K562 (cell line): ENCODE results near the gene FADS6. TPM values are rescaled to one million over a fixed set of nuclear protein-coding genes. Genes with fewer than 3 reads are reported as not detected.

Experiments
- ATAC-seq: fragments of 200-7000 bp; cut with Tn5 transposase; 3 replicates; pipeline ENCODE4 v1.9.1; 2020; ENCODE audit warnings: moderate library complexity
- BruUV-seq: library from RNA; stranded (reverse); fragments of 400-500 nt; replicated peaks from 2 replicates; lab custom pipeline; 2021; lab: Mats Ljungman, UMichigan
- CTCF ChIA-PET: fragments of 300-600 bp; formaldehyde crosslinking; extraction: SDS; loops from one replicate; lab custom pipeline; 2021; ENCODE audit warnings: low intra/inter-chr PET ratio; lab: Yijun Ruan, JAX
- POLR2A ChIA-PET: fragments of 300-600, 350-650 bp; sonication (Branson Sonifier 250); formaldehyde crosslinking; extraction: SDS; loops from one replicate; lab custom pipeline; 2021; ENCODE audit warnings: antibody characterized with exemption, inconsistent platforms; lab: Yijun Ruan, JAX
- DNase-seq, 4 experiments: peaks; one replicate each; pipeline versions ENCODE4 v3.0.0 to v3.0.0-alpha.2; 2011 to 2018; ENCODE audit warnings: low spot score in 3 of 4, mixed read lengths in 3 of 4; ENCODE audit errors: extremely low read depth in 1 of 4
- FAIRE-seq: peaks from 2 replicates; lab custom pipeline; 2011; peaks lifted over from hg19 to GRCh38; lab: Jason Lieb, UNC
- H2AFZ ChIP-seq: 2 replicates; pipeline ENCODE4 v1.6.0; 2011; ENCODE audit warnings: low read depth, low read length, control low read depth, inconsistent platforms
- H3K27ac ChIP-seq: fragments of 200-600 bp; 3 replicates; pipeline ENCODE4 v1.8.0; 2011; ENCODE audit warnings: low read depth, mild to moderate bottlenecking, control low read depth, inconsistent platforms, low read length, moderate library complexity, mixed read lengths; ENCODE audit errors: extremely low read depth
- H3K27me3 ChIP-seq, 2 experiments: fragments of 300-600 bp in 1 of 2; 2 replicates in 1 of 2; 3 replicates in 1 of 2; pipeline versions ENCODE4 v1.6.0 to v1.8.0; 2011; ENCODE audit warnings: inconsistent platforms in 2 of 2, low read length in 2 of 2, mild to moderate bottlenecking in 1 of 2, mixed read lengths in 1 of 2, moderate library complexity in 1 of 2; ENCODE audit not compliant: control insufficient read depth in 2 of 2, insufficient read depth in 2 of 2
- H3K36me3 ChIP-seq: fragments of 300-600 bp; 3 replicates; pipeline ENCODE4 v1.8.0; 2011; ENCODE audit warnings: mild to moderate bottlenecking, low read length, inconsistent platforms; ENCODE audit not compliant: control insufficient read depth, insufficient read depth
- H3K4me1 ChIP-seq, 2 experiments: fragments of 200-600 bp in 1 of 2; replicated peaks in 1 of 2; 2 replicates in 1 of 2; 3 replicates in 1 of 2; pipeline versions ENCODE4 v1.5.1 to v1.8.0; 2011; ENCODE audit warnings: inconsistent platforms in 2 of 2, low read length in 2 of 2, mild to moderate bottlenecking in 1 of 2, mixed read lengths in 1 of 2, moderate library complexity in 1 of 2; ENCODE audit not compliant: control insufficient read depth in 2 of 2, insufficient read depth in 2 of 2
- H3K4me2 ChIP-seq: 2 replicates; pipeline ENCODE4 v1.6.1; 2011; ENCODE audit warnings: low read length, control low read depth, inconsistent platforms, mixed read lengths; ENCODE audit not compliant: insufficient read depth
- H3K4me3 ChIP-seq: fragments of 200-600 bp; sonication (generic), shearing (Covaris generic); 2 replicates; pipeline ENCODE4 v1.5.1; 2016; ENCODE audit warnings: control low read depth, inconsistent platforms
- H3K79me2 ChIP-seq: fragments of 200-600 bp; 3 replicates; pipeline ENCODE4 v1.8.0; 2011; ENCODE audit warnings: low read length, inconsistent platforms; ENCODE audit not compliant: control insufficient read depth, insufficient read depth
- H3K9ac ChIP-seq, 2 experiments: 2 replicates each; pipeline versions ENCODE4 v1.6.0 to v1.6.1; 2011; ENCODE audit warnings: low read depth in 2 of 2, low read length in 2 of 2, control low read depth in 1 of 2, inconsistent platforms in 1 of 2, mild to moderate bottlenecking in 1 of 2, mixed read lengths in 1 of 2; ENCODE audit not compliant: insufficient read depth in 1 of 2
- H3K9me1 ChIP-seq: one replicate; pipeline ENCODE4 v1.6.0; 2011; ENCODE audit warnings: inconsistent platforms, mild to moderate bottlenecking, low read length, moderate library complexity; ENCODE audit not compliant: control insufficient read depth, insufficient read depth
- H3K9me3 ChIP-seq: replicated peaks from 2 replicates; pipeline ENCODE4 v1.5.1; 2011; ENCODE audit warnings: low read depth, low read length, inconsistent platforms; ENCODE audit not compliant: control insufficient read depth, insufficient read depth
- H4K20me1 ChIP-seq: replicated peaks from 2 replicates; pipeline ENCODE4 v1.6.1; 2011; ENCODE audit warnings: low read length, inconsistent platforms, mixed read lengths; ENCODE audit not compliant: control insufficient read depth, insufficient read depth
- IRF9 ChIP-seq: fragments of 450-650 bp; IDR thresholded peaks from 2 replicates; pipeline ENCODE4 v1.6.1; 2016; ENCODE audit warnings: missing biosample characterization, missing genetic modification characterization
- MNT ChIP-seq, 2 experiments: fragments of 450-650 bp; conservative IDR thresholded peaks; 2 replicates each; pipeline ENCODE4 v1.6.1; 2017; ENCODE audit warnings: mild to moderate bottlenecking in 2 of 2, moderate library complexity in 2 of 2
- ZBED1 ChIP-seq: IDR thresholded peaks from 2 replicates; pipeline ENCODE4 v1.6.1; 2014
- ZNF23 ChIP-seq: fragments of 250-450 bp; sonication (Bioruptor Pico); IDR thresholded peaks from 2 replicates; pipeline ENCODE4 v1.4.0; 2020; ENCODE audit warnings: mild to moderate bottlenecking
- ZNF639 ChIP-seq, 2 experiments: fragments of 200-800 bp in 1 of 2; sonication (Bioruptor generic) in 1 of 2; sonication (generic) in 1 of 2; formaldehyde crosslinking in 1 of 2; IDR thresholded peaks in 1 of 2; conservative IDR thresholded peaks in 1 of 2; 2 replicates each; pipeline versions ENCODE4 v1.5.0 to v1.6.1; 2016 to 2020; ENCODE audit warnings: missing compliant biosample characterization in 1 of 2, missing genetic modification characterization in 1 of 2, missing genetic modification reagents in 1 of 2
- ZNF76 ChIP-seq: fragments of 250-450 bp; sonication (Bioruptor Pico); IDR thresholded peaks from 2 replicates; pipeline ENCODE4 v1.4.0; 2020; ENCODE audit warnings: mild to moderate bottlenecking, moderate library complexity, borderline replicate concordance
- WGBS: fragments of 100-300 bp; shearing (Covaris generic); methylation state at CpG from one replicate; pipeline ENCODE4 v1.1.6; 2016; ENCODE audit warnings: low coverage, mixed read lengths; ENCODE audit not compliant: insufficient coverage; ENCODE audit errors: missing lambda C conversion rate; 5-methylcytosine and 5-hydroxymethylcytosine counted together
- in situ Hi-C: fragments of 300-500 bp; cut with MboI; formaldehyde crosslinking; loops from 4 replicates; pipeline ENCODE4 v1.15.0; 2018; ENCODE audit warnings: inconsistent platforms, mixed read lengths
- intact Hi-C: fragments of 100-400 bp; cut with micrococcal nuclease; formaldehyde crosslinking; loops from 2 replicates; pipeline ENCODE4 v1.14.2; 2022
- polyA plus RNA-seq, 8 experiments: library from polyadenylated mRNA; depleted of rRNA in 4 of 8; stranded (reverse) in 5 of 8; unstranded in 3 of 8; fragments of >200 nt; fragmentation: Nextera tagmentation in 2 of 8; fragmentation: Illumina TruSeq in 1 of 8; extraction: Ambion mirVana in 2 of 8; extraction: Trizol in 1 of 8; gene quantifications; 2 replicates each; pipeline versions ENCODE4 v1.2.1 to v1.2.3, GENCODE V29; 2011 to 2014; ENCODE audit warnings: inconsistent platforms in 1 of 8, missing spikeins in 1 of 8
- total RNA-seq, 7 experiments: library from RNA; depleted of rRNA in 6 of 7; stranded (reverse); fragments of >200 nt in 6 of 7; fragmentation: Illumina TruSeq in 2 of 7; extraction: Trizol in 2 of 7; gene quantifications; 2 replicates each; pipeline versions ENCODE4 v1.2.1 to v1.2.3, GENCODE V29; 2011 to 2021; ENCODE audit warnings: low replicate concordance in 1 of 7

The FADS6 gene
- total and polyA plus RNA-seq, 9 of the 15 experiments (the other 6 are each of a cell fraction or from before 2014, with no cell fraction given) = 0.18 to 0.22 TPM; not detected in 7

DNA sequence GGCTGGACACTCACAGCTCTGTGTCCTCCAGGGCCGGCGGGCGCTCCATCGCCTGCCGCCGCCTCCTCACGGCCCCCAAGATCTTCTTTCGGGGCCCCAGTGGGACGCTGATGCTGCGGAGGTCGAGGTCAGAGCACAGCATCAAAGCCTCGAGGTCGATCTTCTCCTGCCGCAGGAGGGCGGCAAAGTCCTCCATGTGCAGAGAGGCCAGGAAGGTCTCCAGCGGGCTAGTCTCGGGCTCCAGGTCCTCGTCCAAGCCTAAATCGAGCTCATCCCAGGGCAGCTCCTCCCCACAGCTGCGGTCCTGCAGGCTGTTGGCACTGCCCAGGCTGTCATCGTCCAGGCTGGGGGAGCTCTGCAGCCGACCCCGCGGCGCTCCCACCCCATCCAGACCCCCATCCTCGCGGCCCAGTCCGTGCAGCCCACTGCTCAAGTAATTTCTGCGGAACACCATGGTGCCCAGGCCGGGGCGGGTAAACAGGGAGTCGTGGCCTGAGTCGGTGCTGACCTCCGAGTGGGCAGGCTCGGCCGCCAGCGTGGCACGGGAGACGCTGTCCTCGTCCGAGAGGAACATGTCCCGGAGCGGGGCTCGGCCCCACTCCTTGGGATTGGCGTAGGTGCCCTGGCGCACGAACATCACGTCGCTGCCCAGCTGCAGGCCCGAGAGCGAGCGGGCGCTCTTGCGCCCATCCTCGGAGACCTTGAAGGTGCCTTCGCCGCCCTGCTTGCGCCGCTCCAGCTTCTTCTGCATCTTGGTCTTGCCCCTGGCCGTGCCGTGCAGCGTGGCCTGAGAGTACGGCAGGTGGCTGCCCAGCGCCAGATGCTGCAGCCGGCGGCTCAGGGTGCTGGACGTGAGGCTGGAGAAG, 26.2 kb upstream of the FADS6 start (continued):
- TF ChIP-seq MNT (conservative IDR thresholded peaks at IDR 0.05) = no peak
- no peak for TF ChIP-seq ZNF76
- no peak for TF ChIP-seq ZBED1
- no peak for TF ChIP-seq IRF9

GRCh38 chr17:74918906-74919305, 25.5 kb upstream of the FADS6 start:
- no peaks in the 10 kb centered on the region for H3K9me1 ChIP-seq
- no peak overlapping the region for H2AFZ ChIP-seq
- ChIA-PET CTCF (interaction anchor here (0.5 to 1.4 kb wide), 3 partner anchors 37 to 42 kb away, joined by 3 to 8 read pairs (median 7); no protein-coding TSS in a partner anchor), POLR2A (interaction anchor here (0.6 to 0.8 kb wide), 4 partner anchors 13 to 321 kb away, joined by 3 to 4 read pairs (median 3); no protein-coding TSS in a partner anchor)
- H3K9ac ChIP-seq = no peak overlapping the region
- H3K27ac ChIP-seq = no peak overlapping the region
- no peaks in the 10 kb centered on the region for H4K20me1 ChIP-seq
- no peaks in the 10 kb centered on the region for H3K36me3 ChIP-seq
- DNase-seq = no peak
- peak; percentile 48 for FAIRE-seq
- H3K27me3 ChIP-seq = peaks cover 0 to 2% of the 10 kb centered on the region in 2 experiments; a peak in 2 of 5 replicates
- H3K4me3 ChIP-seq = no peak overlapping the region
- H3K79me2 ChIP-seq = no peaks in the 10 kb centered on the region
- WGBS = 56% methylated on average over 5 of the region's 5 CpGs
- ATAC-seq = no peak
- peaks cover 13 to 57% of the 10 kb centered on the region in 2 experiments for H3K4me1 ChIP-seq
- TF ChIP-seq ZNF23 (CRISPR knock-in tag) (no peak), ZNF639 (CRISPR knock-in tag; conservative IDR thresholded peaks at IDR 0.05 in 1 of 2, IDR thresholded peaks at IDR 0.05 in 1 of 2) (no peak)
- in situ Hi-C loops (no loop called here), intact Hi-C loops (no loop called here)
- no peak overlapping the region for H3K4me2 ChIP-seq
- H3K9me3 ChIP-seq = no peaks in the 10 kb centered on the region
- BruUV-seq = no TSS peak
